GM19452 (cell line): ENCODE data around the gene HPS4.
"Not testable (repeated sequence)": the region's sequence is repeated elsewhere in the genome, so short reads cannot be mapped to it uniquely, and the experiment has no call there.

Source experiments
- ATAC-seq: cut with Tn5 transposase; IDR thresholded peaks from one replicate; pipeline ENCODE4 v1.9.1; 2021; ENCODE audit not compliant: unreplicated experiment

The HPS4 gene

DNA sequence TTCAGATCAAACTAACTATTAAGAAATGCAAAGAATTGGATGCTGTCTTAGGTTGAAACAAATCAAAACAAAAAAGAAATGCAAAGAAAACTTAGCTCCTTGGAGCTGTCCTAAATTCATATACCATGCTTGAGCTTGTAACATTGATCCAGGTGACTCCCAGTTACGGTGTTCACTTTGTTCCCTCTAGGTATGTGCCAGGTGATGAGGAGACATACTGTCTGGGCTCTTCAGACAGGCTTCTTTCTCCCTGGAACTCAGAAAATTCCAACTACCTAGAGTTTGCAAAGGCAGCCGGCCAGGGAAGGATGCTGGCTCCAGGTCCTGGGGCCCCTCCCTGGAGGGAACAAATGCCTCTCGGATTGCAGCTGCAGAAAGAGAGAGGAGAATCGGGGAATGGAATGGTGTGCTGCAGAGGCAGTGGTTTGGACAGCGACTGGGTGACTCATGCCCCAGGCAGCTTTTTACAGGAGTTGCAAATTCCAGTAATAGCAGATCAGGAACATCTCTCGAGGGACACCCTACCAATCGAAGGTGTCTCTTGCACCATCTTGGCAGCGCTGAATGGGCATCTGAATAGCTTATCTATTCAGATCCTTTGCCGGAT lies 66.8 kb downstream of the HPS4 start:
- no peak for ATAC-seq

DNA sequence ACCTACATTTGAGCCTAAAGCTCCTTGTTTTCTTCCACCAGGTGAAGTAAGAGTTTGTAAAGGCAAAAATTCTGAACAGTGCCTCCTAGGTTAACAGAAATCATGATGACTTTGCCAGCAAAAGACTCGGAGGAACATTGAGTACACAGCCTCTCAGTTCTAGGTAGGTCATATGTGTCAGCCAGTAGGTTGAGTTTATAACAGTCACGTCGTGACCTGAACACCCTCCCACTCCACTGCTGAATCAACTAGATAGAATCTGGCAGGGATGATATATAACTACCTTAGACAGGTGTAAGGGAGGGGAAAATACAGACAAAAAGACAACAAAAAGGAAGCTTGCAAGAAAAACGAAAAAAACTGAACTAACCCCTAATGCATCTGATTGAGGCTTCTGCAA lies 67.3 kb downstream of the HPS4 start:
- ATAC-seq: no peak

- ATAC-seq: no peak
Measured at GRCh38 chr22:26414347-26414746, 69.2 kb downstream of the HPS4 start.

DNA sequence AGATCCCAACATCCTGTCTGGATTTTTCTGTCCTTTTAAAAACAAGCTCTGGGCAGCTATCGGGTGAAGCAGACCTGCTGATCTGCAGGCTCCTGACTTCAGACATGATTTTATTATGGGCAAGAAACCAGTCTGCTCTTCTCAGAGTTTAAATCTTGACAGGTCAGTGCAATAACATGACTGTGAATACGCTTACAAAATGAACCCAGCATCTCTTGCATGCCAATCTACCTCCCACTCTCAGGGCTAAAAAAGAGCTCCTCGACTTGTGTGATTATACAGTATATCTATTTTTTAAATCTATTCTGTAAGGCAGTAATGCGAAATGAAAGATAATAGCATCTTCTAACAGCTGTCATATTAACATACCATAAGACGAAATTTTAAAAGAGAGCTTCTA lies 73.2 kb downstream of the HPS4 start:
- ATAC-seq: no peak

DNA sequence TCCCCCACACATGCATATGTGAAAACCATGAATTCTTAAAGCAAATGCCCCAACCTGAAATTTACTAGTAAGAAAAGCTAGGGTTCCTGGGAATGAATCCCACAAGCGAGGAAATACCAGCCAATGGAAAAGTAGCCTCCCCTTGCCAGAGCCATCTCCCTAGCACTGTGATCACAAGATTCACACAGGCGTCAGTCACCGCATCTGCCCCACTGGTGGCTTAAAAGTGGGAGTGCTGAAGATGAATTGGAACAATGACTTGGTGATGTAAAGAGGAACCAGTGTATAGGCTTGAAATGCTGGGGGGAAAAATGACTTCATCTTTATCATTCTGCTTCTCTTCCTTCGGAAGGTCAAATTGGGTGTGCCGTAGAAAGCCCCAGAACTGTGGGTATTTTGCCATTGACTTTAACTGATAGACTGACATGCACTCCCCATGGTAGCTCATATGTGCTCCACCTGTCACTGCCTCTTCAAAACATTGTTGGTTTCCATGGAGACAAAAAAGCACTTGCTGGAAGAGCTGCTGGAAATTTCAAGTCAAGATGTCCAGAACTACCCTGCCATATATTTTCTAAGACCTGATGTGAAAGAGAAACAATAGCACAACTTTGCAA lies 73.8 kb downstream of the HPS4 start:
- ATAC-seq: no peak

GRCh38 chr22:26408562-26409220 lies 74.9 kb downstream of the HPS4 start:
- not testable (repeated sequence) for ATAC-seq

GRCh38 chr22:26406118-26406517 lies 77.5 kb downstream of the HPS4 start:
- no peak for ATAC-seq

- no peak for ATAC-seq
Measured at GRCh38 chr22:26404851-26405421, 78.6 kb downstream of the HPS4 start.

GRCh38 chr22:26401726-26402125 lies 81.9 kb downstream of the HPS4 start:
- no peak for ATAC-seq
